PC-3 (cell line): ENCODE results near the gene SMARCD2. TPM values are rescaled to one million over a fixed set of nuclear protein-coding genes. Genes with fewer than 3 reads are reported as not detected.

Experiments used
- ATAC-seq: fragments of 200-7000 bp; cut with Tn5 transposase; 2 replicates; pipeline ENCODE4 v1.9.1; 2020; ENCODE audit warnings: mild to moderate bottlenecking, moderate library complexity
- BruUV-seq: library from RNA; stranded (reverse); fragments of 400-500 nt; replicated peaks from 2 replicates; lab custom pipeline; 2021; lab: Mats Ljungman, UMichigan
- CTCF ChIA-PET: fragments of 300-600 bp; sonication (Branson Sonifier 250); formaldehyde crosslinking; loops from one replicate; lab custom pipeline; 2022; ENCODE audit warnings: antibody characterized with exemption; lab: Charles Lee
- POLR2A ChIA-PET: fragments of 300-600 bp; sonication (Branson Sonifier 250); formaldehyde crosslinking; loops from one replicate; lab custom pipeline; 2022; ENCODE audit warnings: antibody characterized with exemption; ENCODE audit not compliant: unreplicated experiment; lab: Charles Lee
- DNase-seq: peaks from one replicate; pipeline ENCODE4 v3.0.0-alpha.2; 2015
- H2AFZ ChIP-seq: fragments of 300-600 bp; sonication (generic); 2 replicates; pipeline ENCODE4 v1.6.0; 2016; ENCODE audit warnings: antibody characterized with exemption, low read length
- H3F3A ChIP-seq: fragments of 300-600 bp; sonication (generic); one replicate; pipeline ENCODE4 v1.6.0; 2017; ENCODE audit warnings: antibody characterized with exemption, low read length, control low read depth, mild to moderate bottlenecking; ENCODE audit not compliant: unreplicated experiment
- H3K27ac ChIP-seq: fragments of 300-600 bp; sonication (generic); 2 replicates; pipeline ENCODE4 v1.5.1; 2016; ENCODE audit warnings: mild to moderate bottlenecking, low read length
- H3K27me3 ChIP-seq: fragments of 300-600 bp; sonication (generic); 2 replicates; pipeline ENCODE4 v1.6.1; 2016; ENCODE audit warnings: low read length, mixed read lengths
- H3K36me3 ChIP-seq: fragments of 300-600 bp; sonication (generic); 2 replicates; pipeline ENCODE4 v1.6.1; 2016; ENCODE audit warnings: low read depth, mixed run types, low read length, mixed read lengths
- H3K4me1 ChIP-seq: fragments of 300-600 bp; sonication (generic); 2 replicates; pipeline ENCODE4 v1.5.1; 2016; ENCODE audit warnings: low read length; ENCODE audit not compliant: insufficient read depth
- H3K4me2 ChIP-seq: fragments of 300-600 bp; sonication (generic); 2 replicates; pipeline ENCODE4 v1.6.0; 2016; ENCODE audit warnings: low read length
- H3K4me3 ChIP-seq: fragments of 300-600 bp; sonication (generic); 2 replicates; pipeline ENCODE4 v1.5.1; 2016; ENCODE audit warnings: mild to moderate bottlenecking, low read length, mixed read lengths
- H3K79me2 ChIP-seq: fragments of 300-600 bp; sonication (generic); 2 replicates; pipeline ENCODE4 v1.6.1; 2017; ENCODE audit warnings: low read length, mixed read lengths
- H3K9ac ChIP-seq: fragments of 300-600 bp; sonication (generic); 2 replicates; pipeline ENCODE4 v1.6.0; 2016; ENCODE audit warnings: mild to moderate bottlenecking, low read length
- H3K9me2 ChIP-seq: fragments of 300-600 bp; sonication (generic); replicated peaks from 2 replicates; pipeline ENCODE4 v1.6.1; 2016; ENCODE audit warnings: mixed run types, low read length, mixed read lengths
- H3K9me3 ChIP-seq: fragments of 300-600 bp; sonication (generic); 2 replicates; pipeline ENCODE4 v1.6.1; 2016; ENCODE audit warnings: low read length, mixed read lengths
- H4K20me1 ChIP-seq: fragments of 300-600 bp; sonication (generic); 2 replicates; pipeline ENCODE4 v1.6.1; 2016; ENCODE audit warnings: low read length, mixed read lengths
- EZH2 ChIP-seq: fragments of 300-600 bp; sonication (generic); IDR thresholded peaks from one replicate; pipeline ENCODE4 v1.6.1; 2017; ENCODE audit warnings: antibody characterized with exemption, mild to moderate bottlenecking, low read length; ENCODE audit not compliant: unreplicated experiment
- EZH2phosphoT487 ChIP-seq: fragments of 300-600 bp; sonication (generic); IDR thresholded peaks from 2 replicates; pipeline ENCODE4 v1.6.1; 2018; ENCODE audit warnings: mild to moderate bottlenecking, antibody characterized with exemption, low read length, borderline replicate concordance
- intact Hi-C: fragments of 100-400 bp; cut with micrococcal nuclease; formaldehyde crosslinking; loops from 2 replicates; pipeline ENCODE4 v1.9.0; 2023
- total RNA-seq: library from RNA; depleted of rRNA; stranded (reverse); fragments of >200 nt; gene quantifications from 2 replicates; pipeline ENCODE4 v1.2.3, GENCODE V29; 2014
- TF ChIP-seq, protein P1 (sequence below): fragments of 300-600 bp; sonication (generic); conservative IDR thresholded peaks from 2 replicates; pipeline ENCODE4 v1.5.1; 2017; ENCODE audit warnings: antibody characterized with exemption, low read depth, mild to moderate bottlenecking, low read length

Gene SMARCD2
- total RNA-seq, 1 experiment from 2014 or later, result 152 TPM

DNA sequence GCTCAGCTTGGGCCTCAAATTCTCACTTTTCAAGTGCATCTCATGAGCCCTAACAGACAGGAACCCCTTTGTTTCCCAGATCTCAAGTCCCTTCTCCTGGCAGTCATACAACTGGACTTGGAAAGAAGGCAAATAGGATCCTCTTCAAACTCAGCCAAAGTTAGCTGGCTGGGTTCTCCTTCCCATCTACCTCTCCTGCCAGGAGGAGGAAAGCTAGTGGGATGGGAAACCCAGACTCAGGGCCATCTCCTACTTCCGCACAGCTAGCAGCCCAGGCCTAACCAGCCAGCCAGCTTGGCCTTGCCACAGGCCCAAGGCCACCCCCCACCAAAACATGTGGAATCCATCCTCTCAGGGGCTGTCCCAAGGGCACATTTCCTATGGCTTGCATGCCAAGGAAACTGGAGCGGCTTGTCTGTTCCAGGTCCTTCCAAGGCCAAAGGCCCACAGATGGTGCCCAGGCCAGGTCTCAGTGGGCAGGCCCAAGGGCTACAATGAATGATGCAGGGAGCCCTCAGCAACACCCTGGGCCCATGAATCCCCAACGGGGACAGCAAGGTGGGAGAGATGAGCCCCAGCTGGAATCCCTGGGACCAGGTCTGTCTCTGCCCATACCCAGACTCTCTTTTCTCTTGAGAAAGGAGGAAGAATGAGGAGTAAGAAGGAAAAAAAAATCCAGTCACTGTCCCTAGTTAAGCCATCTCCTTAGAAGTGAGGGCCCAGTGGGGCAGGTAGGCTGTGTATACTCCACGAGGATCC lies 1.7 kb downstream of the SMARCD2 start:
- Histone ChIP-seq H3K36me3 (peaks cover 8% of the 10 kb centered on the region; the same call in 1 of the 2 replicates), H3F3A (no peaks in the 10 kb centered on the region), H3K4me3 (peak overlapping the region; percentile 88), H2AFZ (no peak overlapping the region), H3K4me1 (peaks cover 33% of the 10 kb centered on the region), H3K9me2 (no peaks in the 10 kb centered on the region), H3K9ac (peak overlapping the region; percentile 86), H3K79me2 (peaks cover 58% of the 10 kb centered on the region), H4K20me1 (0 out of 2 replicates have a peak, but pooled peaks cover 3% of the 10 kb centered on the region), H3K4me2 (peak overlapping the region; percentile 95), H3K9me3 (no peaks in the 10 kb centered on the region), H3K27me3 (no peaks in the 10 kb centered on the region), H3K27ac (no peak overlapping the region)
- intact Hi-C loops, result no loop called here
- CTCF ChIA-PET, result interaction anchor here (0.6 kb wide), 1 partner anchor 58 kb away, joined by 4 read pairs; no protein-coding TSS in a partner anchor
- BruUV-seq, result no TSS peak
- no peak for TF ChIP-seq EZH2
- no peak for TF ChIP-seq EZH2phosphoT487
- TF ChIP-seq, protein P1, sequence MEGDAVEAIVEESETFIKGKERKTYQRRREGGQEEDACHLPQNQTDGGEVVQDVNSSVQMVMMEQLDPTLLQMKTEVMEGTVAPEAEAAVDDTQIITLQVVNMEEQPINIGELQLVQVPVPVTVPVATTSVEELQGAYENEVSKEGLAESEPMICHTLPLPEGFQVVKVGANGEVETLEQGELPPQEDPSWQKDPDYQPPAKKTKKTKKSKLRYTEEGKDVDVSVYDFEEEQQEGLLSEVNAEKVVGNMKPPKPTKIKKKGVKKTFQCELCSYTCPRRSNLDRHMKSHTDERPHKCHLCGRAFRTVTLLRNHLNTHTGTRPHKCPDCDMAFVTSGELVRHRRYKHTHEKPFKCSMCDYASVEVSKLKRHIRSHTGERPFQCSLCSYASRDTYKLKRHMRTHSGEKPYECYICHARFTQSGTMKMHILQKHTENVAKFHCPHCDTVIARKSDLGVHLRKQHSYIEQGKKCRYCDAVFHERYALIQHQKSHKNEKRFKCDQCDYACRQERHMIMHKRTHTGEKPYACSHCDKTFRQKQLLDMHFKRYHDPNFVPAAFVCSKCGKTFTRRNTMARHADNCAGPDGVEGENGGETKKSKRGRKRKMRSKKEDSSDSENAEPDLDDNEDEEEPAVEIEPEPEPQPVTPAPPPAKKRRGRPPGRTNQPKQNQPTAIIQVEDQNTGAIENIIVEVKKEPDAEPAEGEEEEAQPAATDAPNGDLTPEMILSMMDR, result no peak
- POLR2A ChIA-PET, result interaction anchor here (0.7 to 1.4 kb wide), 2 partner anchors 67 to 99 kb away, joined by 3 to 4 read pairs; partner anchors contain the start of gene CCDC47
- no peak for DNase-seq
- ATAC-seq, result no peak

DNA sequence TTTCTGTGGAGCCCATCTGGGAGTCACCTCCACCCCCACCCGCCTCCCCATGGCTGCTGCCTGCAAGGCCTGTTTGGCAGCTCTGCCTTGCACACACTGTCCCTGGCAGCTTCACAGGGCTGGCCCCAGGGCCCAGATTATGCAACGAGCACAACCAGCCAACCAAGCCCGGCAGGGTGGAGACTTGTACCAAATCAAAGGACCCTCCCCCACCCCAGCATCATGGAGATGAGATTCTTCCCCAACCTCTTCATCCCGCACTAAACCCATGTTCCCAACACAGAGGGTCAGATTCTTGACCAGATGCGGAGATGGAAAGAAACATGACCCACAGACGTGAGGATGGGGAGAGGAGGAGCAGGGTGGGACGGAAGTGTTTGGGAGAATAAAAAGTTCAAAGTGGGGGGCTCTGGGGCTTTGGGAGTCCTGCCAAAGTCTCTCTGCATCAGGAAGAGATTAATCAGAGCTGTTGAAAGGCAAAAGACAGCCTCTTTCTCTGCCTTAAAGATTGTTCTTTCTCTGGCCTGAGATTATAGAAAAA lies 3.8 kb downstream of the SMARCD2 start:
- Histone ChIP-seq H3K9ac (no peak overlapping the region), H3K27ac (no peak overlapping the region), H3K36me3 (peaks cover 22% of the 10 kb centered on the region; the same call in 1 of the 2 replicates), H3F3A (no peaks in the 10 kb centered on the region), H2AFZ (no peak overlapping the region), H3K79me2 (peaks cover 58% of the 10 kb centered on the region), H3K9me3 (no peaks in the 10 kb centered on the region), H3K27me3 (no peaks in the 10 kb centered on the region), H4K20me1 (0 out of 2 replicates have a peak, but pooled peaks cover 6% of the 10 kb centered on the region), H3K9me2 (no peaks in the 10 kb centered on the region), H3K4me2 (peak overlapping the region; percentile 66), H3K4me3 (peak overlapping the region; percentile 14; the same call in 1 of the 2 replicates), H3K4me1 (peaks cover 33% of the 10 kb centered on the region)
- DNase-seq, result peak; percentile 75
- CTCF ChIA-PET, result interaction anchor here (0.6 kb wide), 1 partner anchor 10 kb away, joined by 3 read pairs; no protein-coding TSS in a partner anchor
- ATAC-seq, result no peak
- BruUV-seq, result no TSS peak
- intact Hi-C loops, result no loop called here
- TF ChIP-seq, protein P1, result no peak
- no peak for TF ChIP-seq EZH2
- TF ChIP-seq EZH2phosphoT487, result no peak
- POLR2A ChIA-PET, result no interaction called here
